Keratinocyte (primary cell): ENCODE results near the gene GRIK2. TPM values are rescaled to one million over a fixed set of nuclear protein-coding genes. Genes with fewer than 3 reads are reported as not detected.

Experiments used
- DNase-seq: peaks from one replicate; pipeline ENCODE4 v3.0.0-alpha.2; 2011; ENCODE audit warnings: low read depth, missing footprints, low spot score
- FAIRE-seq: peaks from 2 replicates; lab custom pipeline; 2011; peaks lifted over from hg19 to GRCh38; lab: Jason Lieb, UNC
- H2AFZ ChIP-seq: 2 replicates; pipeline ENCODE4 v1.6.0; 2012; ENCODE audit warnings: low read length, control low read depth, inconsistent platforms; ENCODE audit not compliant: control insufficient read depth
- H3K27ac ChIP-seq: 2 replicates; pipeline ENCODE4 v1.5.1; 2011; ENCODE audit warnings: low read length; ENCODE audit not compliant: control insufficient read depth, insufficient read depth
- H3K27me3 ChIP-seq: 3 replicates; pipeline ENCODE4 v1.6.0; 2011; ENCODE audit warnings: low read length; ENCODE audit not compliant: control insufficient read depth, insufficient read depth; ENCODE audit errors: extremely low read depth
- H3K36me3 ChIP-seq, 2 experiments: 2 replicates in 1 of 2; 3 replicates in 1 of 2; pipeline ENCODE4 v1.5.1; 2011; ENCODE audit warnings: low read length in 2 of 2, mild to moderate bottlenecking in 1 of 2; ENCODE audit not compliant: control insufficient read depth in 2 of 2, insufficient read depth in 2 of 2; ENCODE audit errors: extremely low read depth in 1 of 2
- H3K4me1 ChIP-seq: 3 replicates; pipeline ENCODE4 v1.5.1; 2011; ENCODE audit warnings: low read length; ENCODE audit not compliant: control insufficient read depth, insufficient read depth; ENCODE audit errors: extremely low read depth
- H3K4me2 ChIP-seq: 3 replicates; pipeline ENCODE4 v1.6.0; 2011; ENCODE audit warnings: low read depth, low read length; ENCODE audit not compliant: control insufficient read depth, insufficient read depth; ENCODE audit errors: extremely low read depth
- H3K4me3 ChIP-seq, 3 experiments: fragments of 200-600 bp in 1 of 3; sonication (generic) in 1 of 3; 2 replicates in 2 of 3; 3 replicates in 1 of 3; pipeline ENCODE4 v1.5.1; 2011 to 2016; ENCODE audit warnings: low read length in 3 of 3, mild to moderate bottlenecking in 3 of 3, control low read depth in 2 of 3, inconsistent platforms in 1 of 3, low read depth in 1 of 3, mixed read lengths in 1 of 3, mixed run types in 1 of 3, moderate library complexity in 1 of 3; ENCODE audit not compliant: control insufficient read depth in 2 of 3, insufficient read depth in 2 of 3; ENCODE audit errors: extremely low read depth in 1 of 3
- H3K79me2 ChIP-seq: 2 replicates; pipeline ENCODE4 v1.6.0; 2012; ENCODE audit warnings: low read length; ENCODE audit not compliant: control insufficient read depth, insufficient read depth
- H3K9ac ChIP-seq: 3 replicates; pipeline ENCODE4 v1.6.0; 2011; ENCODE audit warnings: low read length; ENCODE audit not compliant: control insufficient read depth, insufficient read depth; ENCODE audit errors: extremely low read depth
- H3K9me1 ChIP-seq: 3 replicates; pipeline ENCODE4 v1.6.0; 2011; ENCODE audit warnings: low read length; ENCODE audit not compliant: control insufficient read depth, insufficient read depth; ENCODE audit errors: extremely low read depth
- H3K9me3 ChIP-seq: 2 replicates; pipeline ENCODE4 v1.5.1; 2012; ENCODE audit warnings: low read depth, low read length; ENCODE audit not compliant: control insufficient read depth
- H4K20me1 ChIP-seq: 3 replicates; pipeline ENCODE4 v1.6.0; 2011; ENCODE audit warnings: low read length; ENCODE audit not compliant: control insufficient read depth, insufficient read depth; ENCODE audit errors: extremely low read depth
- EZH2 ChIP-seq: IDR thresholded peaks from one replicate; pipeline ENCODE4 v1.6.1; 2012; ENCODE audit warnings: inconsistent platforms, mild to moderate bottlenecking, low read length, moderate library complexity
- dilution Hi-C: fragments of 300-500 bp; cut with MboI; formaldehyde crosslinking; loops from one replicate; pipeline ENCODE4 v1.7.0; 2020; ENCODE audit warnings: low sequenced_read_pairs; ENCODE audit not compliant: extremely low pct_ligation_motif_present
- polyA plus RNA-seq, 5 experiments: library from polyadenylated mRNA; depleted of rRNA in 3 of 5; stranded (reverse) in 3 of 5; stranded (forward) in 1 of 5; unstranded in 1 of 5; fragments of >200 nt; gene quantifications; 1 replicate in 1 of 5; 2 replicates in 3 of 5; 3 replicates in 1 of 5; pipeline versions ENCODE4 v1.2.1 to v1.2.3, GENCODE V29; 2011 to 2012; ENCODE audit warnings: missing spikeins in 2 of 5, low read depth in 1 of 5, low replicate concordance in 1 of 5
- TF ChIP-seq, protein P1 (sequence below), 3 experiments: IDR thresholded peaks in 1 of 3; conservative IDR thresholded peaks in 1 of 3; optimal IDR thresholded peaks in 1 of 3; 2 replicates in 2 of 3; 3 replicates in 1 of 3; pipeline versions ENCODE3 to v1.5.1; 2011; ENCODE audit warnings: low read length in 3 of 3, mild to moderate bottlenecking in 3 of 3, moderate library complexity in 2 of 3, control low read depth in 1 of 3, inconsistent platforms in 1 of 3; ENCODE audit not compliant: insufficient read depth in 2 of 3; ENCODE audit errors: extremely low read depth in 1 of 3

Gene GRIK2
- polyA plus RNA-seq, 1 donor (not counting 4 experiments of a cell fraction or from before 2014, with no cell fraction given) = 0.01 TPM

DNA sequence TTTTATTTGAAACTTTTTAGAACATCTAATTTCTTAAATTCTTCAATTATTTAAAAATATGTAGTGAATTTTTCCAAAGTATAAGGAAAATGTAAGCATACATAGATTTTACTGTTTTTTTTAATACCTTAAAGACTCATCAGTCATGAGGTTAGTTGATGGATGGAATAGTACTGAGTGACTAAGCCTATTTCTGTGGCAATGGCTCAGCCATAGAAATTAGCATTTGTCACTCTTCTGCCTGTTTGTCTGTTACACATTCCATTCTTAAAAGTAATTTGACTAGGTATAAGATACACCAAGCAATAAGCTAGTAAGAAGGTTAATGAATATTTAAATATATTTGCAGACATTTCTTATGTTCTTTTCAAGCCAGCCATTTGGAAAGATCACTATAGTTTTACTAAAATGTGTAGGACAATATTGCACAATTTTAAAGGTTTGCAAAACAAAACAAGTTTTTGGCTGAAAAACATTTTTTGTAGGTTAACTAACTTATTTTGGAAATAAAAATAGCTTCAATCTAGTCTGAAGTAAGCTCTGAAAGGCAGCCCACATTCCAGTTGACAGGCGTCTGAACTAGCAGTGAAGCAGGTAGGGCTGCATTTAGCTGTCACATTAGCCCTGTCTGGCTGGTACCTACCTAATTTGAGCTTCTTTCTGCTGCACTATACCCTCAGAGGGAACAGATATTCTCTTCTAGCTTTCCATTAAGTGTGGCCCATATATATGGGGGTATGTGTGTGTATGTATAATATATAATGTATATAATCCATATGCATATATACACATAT, 385.7 kb downstream of the GRIK2 start:
- H3K9ac ChIP-seq = no peak overlapping the region
- H3K9me1 ChIP-seq = no peaks in the 10 kb centered on the region
- dilution Hi-C loops = no loop called here
- DNase-seq (no peak), FAIRE-seq (no peak)
- no peak overlapping the region for H3K4me2 ChIP-seq
- H3K27ac ChIP-seq = no peak overlapping the region
- no peak overlapping the region for H3K4me3 ChIP-seq
- no peaks in the 10 kb centered on the region for H3K36me3 ChIP-seq
- H4K20me1 ChIP-seq = no peaks in the 10 kb centered on the region
- H3K27me3 ChIP-seq = no peaks in the 10 kb centered on the region
- no peak overlapping the region for H2AFZ ChIP-seq
- no peaks in the 10 kb centered on the region for H3K9me3 ChIP-seq
- TF ChIP-seq EZH2 = no peak
- TF ChIP-seq, protein P1, sequence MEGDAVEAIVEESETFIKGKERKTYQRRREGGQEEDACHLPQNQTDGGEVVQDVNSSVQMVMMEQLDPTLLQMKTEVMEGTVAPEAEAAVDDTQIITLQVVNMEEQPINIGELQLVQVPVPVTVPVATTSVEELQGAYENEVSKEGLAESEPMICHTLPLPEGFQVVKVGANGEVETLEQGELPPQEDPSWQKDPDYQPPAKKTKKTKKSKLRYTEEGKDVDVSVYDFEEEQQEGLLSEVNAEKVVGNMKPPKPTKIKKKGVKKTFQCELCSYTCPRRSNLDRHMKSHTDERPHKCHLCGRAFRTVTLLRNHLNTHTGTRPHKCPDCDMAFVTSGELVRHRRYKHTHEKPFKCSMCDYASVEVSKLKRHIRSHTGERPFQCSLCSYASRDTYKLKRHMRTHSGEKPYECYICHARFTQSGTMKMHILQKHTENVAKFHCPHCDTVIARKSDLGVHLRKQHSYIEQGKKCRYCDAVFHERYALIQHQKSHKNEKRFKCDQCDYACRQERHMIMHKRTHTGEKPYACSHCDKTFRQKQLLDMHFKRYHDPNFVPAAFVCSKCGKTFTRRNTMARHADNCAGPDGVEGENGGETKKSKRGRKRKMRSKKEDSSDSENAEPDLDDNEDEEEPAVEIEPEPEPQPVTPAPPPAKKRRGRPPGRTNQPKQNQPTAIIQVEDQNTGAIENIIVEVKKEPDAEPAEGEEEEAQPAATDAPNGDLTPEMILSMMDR (optimal IDR thresholded peaks at IDR 0.05 in 1 of 3, IDR thresholded peaks at IDR 0.05 in 1 of 3, conservative IDR thresholded peaks at IDR 0.05 in 1 of 3; ENCODE audit: extremely low read depth in 1 of 3, insufficient read depth in 2 of 3, low read length in 3 of 3) = no peak
- H3K4me1 ChIP-seq = no peaks in the 10 kb centered on the region
- H3K79me2 ChIP-seq = no peaks in the 10 kb centered on the region

DNA sequence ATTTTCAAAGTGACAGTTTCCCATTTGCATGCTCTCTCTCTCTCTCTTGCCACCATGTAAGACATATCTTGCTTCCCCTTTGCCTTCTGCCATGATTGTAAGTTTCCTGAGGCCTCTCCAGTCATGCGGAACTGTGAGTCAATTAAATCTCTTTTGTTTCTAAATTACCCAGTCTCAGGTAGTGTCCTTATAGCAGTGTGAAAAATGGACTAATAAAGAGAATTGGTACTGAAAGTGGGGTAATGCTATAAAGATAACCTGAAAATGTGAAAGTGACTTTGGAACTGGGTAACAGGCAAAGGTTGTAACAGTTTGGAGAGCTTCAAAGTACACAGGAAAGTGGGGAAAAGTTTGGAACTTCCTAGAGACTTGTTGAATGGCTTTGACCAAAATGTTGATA, 389.8 kb downstream of the GRIK2 start:
- Histone ChIP-seq H3K27ac (no peak overlapping the region), H3K9ac (no peak overlapping the region), H3K9me3 (no peaks in the 10 kb centered on the region), H3K4me3 (no peak overlapping the region), H3K9me1 (no peaks in the 10 kb centered on the region), H4K20me1 (no peaks in the 10 kb centered on the region), H3K79me2 (no peaks in the 10 kb centered on the region), H3K4me1 (no peaks in the 10 kb centered on the region), H2AFZ (no peak overlapping the region), H3K36me3 (no peaks in the 10 kb centered on the region), H3K4me2 (no peak overlapping the region), H3K27me3 (no peaks in the 10 kb centered on the region)
- TF ChIP-seq, protein P1 (optimal IDR thresholded peaks at IDR 0.05 in 1 of 3, IDR thresholded peaks at IDR 0.05 in 1 of 3, conservative IDR thresholded peaks at IDR 0.05 in 1 of 3; ENCODE audit: extremely low read depth in 1 of 3, insufficient read depth in 2 of 3, low read length in 3 of 3) = no peak
- no peak for TF ChIP-seq EZH2
- FAIRE-seq (no peak), DNase-seq (no peak)
- dilution Hi-C loops = no loop called here
